ENCODE measurements around the gene ADAMTS10.

ADAMTS10 gene

GRCh38 chr19:8611391-8611876, 919 bp upstream of the ADAMTS10 start:
- Histone ChIP-seq H3K36me3 (ENCODE audit: insufficient read depth, low read length) (no peaks in the 10 kb centered on the region), H3K27me3 (ENCODE audit: insufficient read depth, low read length, poor library complexity) (no peaks in the 10 kb centered on the region), H3K79me2 (ENCODE audit: insufficient read depth, low read length) (no peaks in the 10 kb centered on the region), H3K27ac (ENCODE audit: low read length) (no peak overlapping the region), H3K4me2 (ENCODE audit: insufficient read depth, low read length) (no peak overlapping the region), H3K9me3 (ENCODE audit: insufficient read depth, low read length, severe bottlenecking) (no peaks in the 10 kb centered on the region), H4K20me1 (ENCODE audit: insufficient read depth, low read length) (no peaks in the 10 kb centered on the region), H3K4me3 (ENCODE audit: low read depth in 1 of 2, low read length in 2 of 2) (no peak overlapping the region), H3K9ac (ENCODE audit: low read depth, low read length) (no peak overlapping the region), H2AFZ (ENCODE audit: low read depth, low read length) (no peak overlapping the region), H3K4me1 (ENCODE audit: insufficient read depth, low read length) (peaks cover 15% of the 10 kb centered on the region)
- ATAC-seq (ENCODE audit: insufficient read depth, low read depth) (peak; percentile 36; the same call in 2 of the 3 replicates), DNase-seq (peak; percentile 52)
- TF ChIP-seq, protein P1, sequence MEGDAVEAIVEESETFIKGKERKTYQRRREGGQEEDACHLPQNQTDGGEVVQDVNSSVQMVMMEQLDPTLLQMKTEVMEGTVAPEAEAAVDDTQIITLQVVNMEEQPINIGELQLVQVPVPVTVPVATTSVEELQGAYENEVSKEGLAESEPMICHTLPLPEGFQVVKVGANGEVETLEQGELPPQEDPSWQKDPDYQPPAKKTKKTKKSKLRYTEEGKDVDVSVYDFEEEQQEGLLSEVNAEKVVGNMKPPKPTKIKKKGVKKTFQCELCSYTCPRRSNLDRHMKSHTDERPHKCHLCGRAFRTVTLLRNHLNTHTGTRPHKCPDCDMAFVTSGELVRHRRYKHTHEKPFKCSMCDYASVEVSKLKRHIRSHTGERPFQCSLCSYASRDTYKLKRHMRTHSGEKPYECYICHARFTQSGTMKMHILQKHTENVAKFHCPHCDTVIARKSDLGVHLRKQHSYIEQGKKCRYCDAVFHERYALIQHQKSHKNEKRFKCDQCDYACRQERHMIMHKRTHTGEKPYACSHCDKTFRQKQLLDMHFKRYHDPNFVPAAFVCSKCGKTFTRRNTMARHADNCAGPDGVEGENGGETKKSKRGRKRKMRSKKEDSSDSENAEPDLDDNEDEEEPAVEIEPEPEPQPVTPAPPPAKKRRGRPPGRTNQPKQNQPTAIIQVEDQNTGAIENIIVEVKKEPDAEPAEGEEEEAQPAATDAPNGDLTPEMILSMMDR (IDR thresholded peaks at IDR 0.05; ENCODE audit: borderline replicate concordance, extremely low read depth, low read length, poor library complexity, severe bottlenecking) = no peak
- TF ChIP-seq EZH2 (IDR thresholded peaks at IDR 0.05; ENCODE audit: borderline replicate concordance, low read depth, low read length, severe bottlenecking) = no peak

DNA sequence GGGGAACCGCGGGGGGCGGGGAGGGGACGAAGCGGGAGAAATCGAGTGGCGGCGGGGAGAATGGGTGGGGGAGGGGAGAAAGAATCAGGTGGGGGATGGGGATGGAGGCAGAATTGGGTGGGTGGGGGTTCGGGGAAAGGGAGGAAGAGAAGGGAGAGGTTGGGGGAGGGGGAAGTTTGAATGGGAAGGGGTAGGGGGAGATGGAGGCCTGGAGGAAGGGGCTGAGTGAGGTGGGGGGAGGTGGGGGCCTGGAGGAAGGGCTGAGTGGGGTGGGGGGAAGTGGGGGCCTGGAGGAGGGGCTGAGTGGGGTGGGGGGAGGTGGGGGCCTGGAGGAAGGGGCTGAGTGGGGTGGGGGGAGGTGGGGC, 403 bp upstream of the ADAMTS10 start:
- Histone ChIP-seq H2AFZ (ENCODE audit: low read depth, low read length) (peak overlapping the region; percentile 94; the same call in 1 of the 2 replicates), H3K27me3 (ENCODE audit: insufficient read depth, low read length, poor library complexity) (no peaks in the 10 kb centered on the region), H3K9me3 (ENCODE audit: insufficient read depth, low read length, severe bottlenecking) (no peaks in the 10 kb centered on the region), H3K4me3 (ENCODE audit: low read depth in 1 of 2, low read length in 2 of 2) (peak overlapping the region in 1 of 2 experiments; percentile 82; a peak in 2 of 4 replicates), H3K36me3 (ENCODE audit: insufficient read depth, low read length) (no peaks in the 10 kb centered on the region), H3K4me2 (ENCODE audit: insufficient read depth, low read length) (peak overlapping the region; percentile 97), H3K27ac (ENCODE audit: low read length) (no peak overlapping the region), H3K79me2 (ENCODE audit: insufficient read depth, low read length) (no peaks in the 10 kb centered on the region), H3K4me1 (ENCODE audit: insufficient read depth, low read length) (peaks cover 15% of the 10 kb centered on the region), H4K20me1 (ENCODE audit: insufficient read depth, low read length) (no peaks in the 10 kb centered on the region), H3K9ac (ENCODE audit: low read depth, low read length) (peak overlapping the region; percentile 69; the same call in 1 of the 2 replicates)
- no peak for DNase-seq
- no peak; the same call in 2 of the 3 replicates for ATAC-seq (ENCODE audit: insufficient read depth, low read depth)
- no peak for TF ChIP-seq EZH2 (IDR thresholded peaks at IDR 0.05; ENCODE audit: borderline replicate concordance, low read depth, low read length, severe bottlenecking)
- TF ChIP-seq, protein P1 (IDR thresholded peaks at IDR 0.05; ENCODE audit: borderline replicate concordance, extremely low read depth, low read length, poor library complexity, severe bottlenecking) = no peak

DNA sequence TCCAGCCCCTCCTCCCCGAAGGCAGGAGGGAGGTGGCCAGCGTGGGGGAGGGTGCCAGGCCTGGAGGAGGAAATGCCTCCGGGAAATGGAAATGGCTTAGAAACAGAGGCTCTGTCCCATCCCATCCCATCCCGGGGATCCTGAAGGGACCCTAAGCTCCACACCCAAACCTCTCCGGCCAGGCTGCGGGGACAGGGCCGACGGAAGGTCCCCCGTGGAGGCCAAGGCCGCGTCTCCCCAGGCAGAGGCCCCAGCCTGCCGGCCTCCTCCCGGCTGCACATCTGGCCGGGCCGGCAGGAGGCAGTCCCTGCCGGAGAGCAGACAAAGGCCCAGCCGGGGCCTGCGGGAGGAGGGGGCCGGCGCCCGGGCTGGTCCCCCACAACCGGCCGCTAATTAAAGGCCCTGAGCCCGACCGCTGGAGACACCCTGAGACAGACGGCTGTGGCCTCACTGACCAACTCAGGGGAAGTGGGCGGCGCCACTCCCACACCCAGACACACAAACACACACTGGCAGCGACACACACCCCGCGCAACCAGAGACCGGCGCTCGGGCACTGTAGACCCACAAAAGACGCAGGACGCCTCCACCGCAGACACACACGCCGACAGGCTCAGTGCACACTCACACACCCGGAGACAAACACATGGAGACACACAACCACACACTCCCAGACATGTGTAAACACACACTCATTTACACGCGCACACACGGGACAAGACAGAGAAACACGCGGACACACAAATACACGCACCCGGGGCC, 1.1 kb downstream of the ADAMTS10 start:
- ATAC-seq (ENCODE audit: insufficient read depth, low read depth) (no peak), DNase-seq (no peak)
- peaks cover 6% of the 10 kb centered on the region for H3K9me3 ChIP-seq (ENCODE audit: insufficient read depth, low read length, severe bottlenecking)
- H3K4me1 ChIP-seq (ENCODE audit: insufficient read depth, low read length) = peaks cover 15% of the 10 kb centered on the region
- H3K27me3 ChIP-seq (ENCODE audit: insufficient read depth, low read length, poor library complexity) = no peaks in the 10 kb centered on the region
- H4K20me1 ChIP-seq (ENCODE audit: insufficient read depth, low read length) = no peaks in the 10 kb centered on the region
- H3K9ac ChIP-seq (ENCODE audit: low read depth, low read length) = peak overlapping the region; percentile 69
- peak overlapping the region; percentile 94 for H2AFZ ChIP-seq (ENCODE audit: low read depth, low read length)
- H3K79me2 ChIP-seq (ENCODE audit: insufficient read depth, low read length) = no peaks in the 10 kb centered on the region
- H3K4me3 ChIP-seq (ENCODE audit: low read depth in 1 of 2, low read length in 2 of 2) = peak overlapping the region; percentile 21 to 82; a peak in 3 of 4 replicates
- no peaks in the 10 kb centered on the region for H3K36me3 ChIP-seq (ENCODE audit: insufficient read depth, low read length)
- H3K4me2 ChIP-seq (ENCODE audit: insufficient read depth, low read length) = peak overlapping the region; percentile 97
- H3K27ac ChIP-seq (ENCODE audit: low read length) = peak overlapping the region; percentile 68
- TF ChIP-seq, protein P1 (IDR thresholded peaks at IDR 0.05; ENCODE audit: borderline replicate concordance, extremely low read depth, low read length, poor library complexity, severe bottlenecking) = no peak
- TF ChIP-seq EZH2 (IDR thresholded peaks at IDR 0.05; ENCODE audit: borderline replicate concordance, low read depth, low read length, severe bottlenecking) = no peak

All from DND-41 (cell line).